HS-27A (cell line): ENCODE results near the gene AURKA.
A peak's percentile ranks its signal among the peaks of the same experiment; 100 is the strongest.

Source experiments
- DNase-seq: peaks from one replicate; pipeline ENCODE4 v3.0.0-alpha.2; 2012; ENCODE audit warnings: low read depth, missing footprints

AURKA gene

GRCh38 chr20:56392132-56392880, at the start of gene AURKA, which contains the start of gene CSTF1:
Gene AURKA, minus strand, starts transcription at chr20:56392215. Its CDS starts 4,018 bp downstream, at chr20:56388197.
Gene CSTF1, plus strand, starts transcription at chr20:56392645. Its CDS starts 2,908 bp downstream, at chr20:56395553.
- peak; percentile 100 for DNase-seq

DNA sequence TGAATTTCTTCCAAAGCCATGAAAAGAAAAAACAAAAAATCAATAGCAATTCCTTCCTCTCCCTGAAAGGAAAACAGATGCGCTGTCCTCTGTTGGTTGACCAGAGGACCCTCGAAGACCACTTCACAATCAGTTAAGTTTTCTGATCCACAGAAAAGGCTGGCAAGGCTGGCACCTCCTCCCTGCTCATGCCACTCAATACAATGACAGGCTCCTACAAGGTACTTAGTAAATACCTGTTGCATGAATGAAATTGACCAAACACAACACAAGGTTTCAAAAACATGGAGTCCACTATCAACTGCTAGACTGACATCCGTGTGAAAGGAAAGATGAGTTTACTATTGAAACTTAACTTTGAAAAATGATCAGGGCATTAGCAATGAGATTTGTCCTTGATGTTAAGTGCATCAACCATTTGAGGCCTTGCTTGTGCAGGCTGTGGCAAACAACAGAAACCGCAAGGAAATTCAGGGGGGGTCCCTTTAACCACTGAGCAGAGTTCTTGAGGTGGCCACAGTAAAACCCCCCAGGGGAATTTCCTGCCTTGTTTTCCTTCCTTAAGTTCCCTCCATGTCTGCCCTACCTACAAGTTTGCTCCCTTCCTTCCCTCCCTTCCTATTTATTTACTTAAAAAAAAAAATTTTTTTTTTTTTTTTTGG, 48.5 kb upstream of the AURKA start:
- no peak for DNase-seq

GRCh38 chr20:56439771-56440291, 47.8 kb upstream of the AURKA start:
- peak; percentile 94 for DNase-seq

- DNase-seq, result no peak
These were observed 46.3 kb upstream of the AURKA start for GRCh38 chr20:56438284-56438683.

- DNase-seq, result no peak
These were observed 45.4 kb upstream of the AURKA start for GRCh38 chr20:56437196-56437960.

GRCh38 chr20:56433880-56434255, 41.9 kb upstream of the AURKA start:
- no peak for DNase-seq

GRCh38 chr20:56433221-56433879, 41.3 kb upstream of the AURKA start:
- DNase-seq, result no peak

DNA sequence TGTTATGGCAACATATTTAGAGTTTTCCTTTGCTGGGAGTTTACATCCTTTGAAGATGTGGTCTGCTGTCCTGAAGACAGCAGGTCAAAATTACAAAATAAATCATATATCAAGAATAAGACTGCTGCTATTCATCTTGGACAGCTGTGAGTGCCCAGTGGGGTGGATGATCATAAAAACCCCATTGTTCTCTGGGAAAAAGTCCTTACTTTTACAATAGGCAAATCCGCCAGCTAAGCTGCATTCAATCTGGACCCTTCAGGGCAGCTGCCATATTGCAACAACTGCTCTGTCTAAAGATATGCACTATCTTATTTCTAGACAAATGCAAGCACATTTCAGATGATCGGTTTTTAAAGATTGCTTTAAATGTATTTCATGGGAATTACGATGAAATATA, 39.5 kb upstream of the AURKA start:
- DNase-seq, result no peak

- no peak for DNase-seq
These were observed 38.9 kb upstream of the AURKA start for GRCh38 chr20:56430957-56431356.

GRCh38 chr20:56430461-56430860, 38.4 kb upstream of the AURKA start:
- no peak for DNase-seq

GRCh38 chr20:56429941-56430340, 37.9 kb upstream of the AURKA start:
- no peak for DNase-seq

GRCh38 chr20:56429502-56429901, 37.5 kb upstream of the AURKA start:
- no peak for DNase-seq

GRCh38 chr20:56428881-56429280, 36.9 kb upstream of the AURKA start:
- DNase-seq, result no peak

DNA sequence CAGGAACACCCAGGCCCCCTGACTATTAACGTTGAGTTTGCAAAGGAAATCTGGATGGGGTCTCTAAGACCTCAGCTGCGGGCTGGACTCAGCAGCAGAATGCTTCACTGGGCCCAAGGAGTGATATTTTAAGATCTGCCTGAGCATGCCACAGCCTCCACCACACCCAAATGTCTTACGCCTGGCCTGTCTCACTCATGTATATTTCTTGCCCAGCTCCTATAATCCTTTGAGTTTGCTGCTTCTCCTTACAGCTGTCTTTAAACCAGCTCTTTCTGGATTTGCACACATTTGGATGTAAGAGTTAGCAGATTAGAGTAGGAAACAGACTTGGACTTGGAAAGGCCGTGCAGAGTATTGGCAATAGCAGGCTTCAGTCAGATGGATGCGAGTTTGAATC, 36.4 kb upstream of the AURKA start:
- DNase-seq, result no peak

DNA sequence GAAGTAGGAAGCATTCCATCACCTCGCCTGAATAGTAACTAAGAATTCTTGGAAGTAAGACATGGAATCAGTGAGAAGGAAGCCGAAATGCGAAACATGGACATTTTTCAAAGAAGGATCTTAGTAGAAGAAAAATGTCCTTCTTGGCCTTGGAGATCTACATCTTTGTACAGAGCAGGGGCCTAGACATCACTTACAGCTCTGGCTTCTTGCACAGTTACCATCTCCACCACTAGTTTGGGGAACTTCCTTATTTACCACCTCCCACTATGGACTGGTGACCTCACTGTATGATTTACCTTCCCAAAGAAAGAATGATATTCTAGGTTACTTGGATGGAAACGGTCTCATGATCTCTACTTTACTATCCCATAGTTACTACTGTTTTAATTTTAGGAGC, 35.8 kb upstream of the AURKA start:
- no peak for DNase-seq

DNA sequence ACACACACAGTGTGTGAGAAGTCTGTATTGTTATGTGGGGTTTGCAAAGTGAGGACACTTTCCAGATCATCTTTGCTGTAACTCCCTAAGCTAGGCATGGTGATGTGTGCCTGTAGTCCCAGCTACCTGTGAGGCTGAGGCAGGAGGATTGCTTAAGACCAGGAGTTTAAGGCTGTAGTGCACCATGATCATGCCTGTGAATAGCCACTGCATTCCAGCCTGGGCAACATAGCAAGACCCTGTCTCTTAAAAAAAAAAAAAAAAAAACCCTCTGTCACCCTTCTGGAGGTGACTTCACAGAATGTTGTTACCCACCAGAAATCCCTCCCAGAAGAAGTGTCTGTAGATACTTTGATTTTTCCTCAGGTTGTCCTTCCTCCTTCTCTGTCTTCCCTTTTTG, 34.9 kb upstream of the AURKA start:
- DNase-seq, result no peak

DNA sequence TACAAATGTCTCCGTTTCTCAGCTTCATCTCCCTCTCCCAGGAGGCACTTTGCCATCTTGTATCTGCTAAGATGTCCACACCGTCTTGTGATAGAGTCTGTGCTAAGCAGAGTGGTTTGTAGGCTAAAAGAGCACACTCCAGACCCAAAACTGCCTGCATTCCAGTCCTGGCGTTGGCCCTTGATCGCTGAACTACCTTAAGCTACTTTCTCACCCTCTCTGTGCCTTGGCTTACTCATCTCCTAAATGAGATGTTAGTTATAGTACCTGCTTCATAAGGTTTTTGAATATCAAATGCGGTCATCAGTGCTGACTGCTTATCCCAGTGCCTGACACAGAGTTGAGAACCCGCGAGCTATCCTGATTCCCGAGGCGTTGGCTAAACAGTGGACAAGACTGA, 34.0 kb upstream of the AURKA start:
- no peak for DNase-seq

GRCh38 chr20:56424931-56425330, 32.9 kb upstream of the AURKA start:
- DNase-seq, result no peak

DNA sequence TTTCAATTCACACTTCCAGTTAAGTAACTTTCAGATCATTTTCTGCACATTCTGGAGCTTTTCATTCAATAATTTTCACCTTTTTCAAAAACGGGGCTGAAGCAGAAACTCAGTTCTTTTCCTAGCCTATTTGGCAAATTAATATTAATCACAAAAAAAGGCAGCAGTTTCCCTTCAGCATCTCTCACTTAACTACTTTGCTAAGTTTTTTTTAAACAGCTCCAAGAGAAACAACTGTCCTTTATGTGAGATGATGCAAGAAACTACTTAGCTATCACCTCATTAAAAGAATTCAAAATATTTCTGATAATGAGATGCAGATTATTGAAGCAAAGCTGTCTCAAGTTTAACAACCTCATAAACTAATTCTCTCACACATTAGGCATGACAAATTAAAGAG, 31.9 kb upstream of the AURKA start:
- no peak for DNase-seq

DNA sequence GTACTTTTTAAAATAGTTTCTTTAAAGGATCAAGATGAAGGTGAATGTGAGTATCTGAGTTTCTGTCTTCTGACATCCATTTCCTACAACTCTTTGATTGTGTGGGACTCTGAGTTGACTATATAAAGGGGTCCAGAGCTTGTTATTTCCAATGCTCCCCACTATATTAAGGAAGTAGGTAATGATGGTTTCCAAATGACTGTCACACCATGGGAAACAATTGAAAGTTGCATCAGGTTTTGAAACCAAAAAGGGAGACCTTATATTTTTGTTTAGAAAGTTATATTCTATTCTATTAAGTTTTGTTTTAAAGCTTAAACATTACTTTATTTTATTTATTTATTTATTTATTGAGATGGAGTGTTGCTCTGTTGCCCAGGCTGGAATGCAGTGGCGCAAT, 31.2 kb upstream of the AURKA start:
- DNase-seq, result no peak

GRCh38 chr20:56422824-56423189, 30.8 kb upstream of the AURKA start:
- DNase-seq, result no peak
